Articular chondrocyte of knee joint (primary cell): ENCODE results near the gene BCORL1. TPM values are rescaled to one million over a fixed set of nuclear protein-coding genes. Genes with fewer than 3 reads are reported as not detected.

Experiments
- total RNA-seq: library from RNA; depleted of rRNA; stranded (reverse); fragments of >200 nt; gene quantifications from 2 replicates; pipeline ENCODE4 v1.2.3, GENCODE V29; 2012

Gene BCORL1, protein sequence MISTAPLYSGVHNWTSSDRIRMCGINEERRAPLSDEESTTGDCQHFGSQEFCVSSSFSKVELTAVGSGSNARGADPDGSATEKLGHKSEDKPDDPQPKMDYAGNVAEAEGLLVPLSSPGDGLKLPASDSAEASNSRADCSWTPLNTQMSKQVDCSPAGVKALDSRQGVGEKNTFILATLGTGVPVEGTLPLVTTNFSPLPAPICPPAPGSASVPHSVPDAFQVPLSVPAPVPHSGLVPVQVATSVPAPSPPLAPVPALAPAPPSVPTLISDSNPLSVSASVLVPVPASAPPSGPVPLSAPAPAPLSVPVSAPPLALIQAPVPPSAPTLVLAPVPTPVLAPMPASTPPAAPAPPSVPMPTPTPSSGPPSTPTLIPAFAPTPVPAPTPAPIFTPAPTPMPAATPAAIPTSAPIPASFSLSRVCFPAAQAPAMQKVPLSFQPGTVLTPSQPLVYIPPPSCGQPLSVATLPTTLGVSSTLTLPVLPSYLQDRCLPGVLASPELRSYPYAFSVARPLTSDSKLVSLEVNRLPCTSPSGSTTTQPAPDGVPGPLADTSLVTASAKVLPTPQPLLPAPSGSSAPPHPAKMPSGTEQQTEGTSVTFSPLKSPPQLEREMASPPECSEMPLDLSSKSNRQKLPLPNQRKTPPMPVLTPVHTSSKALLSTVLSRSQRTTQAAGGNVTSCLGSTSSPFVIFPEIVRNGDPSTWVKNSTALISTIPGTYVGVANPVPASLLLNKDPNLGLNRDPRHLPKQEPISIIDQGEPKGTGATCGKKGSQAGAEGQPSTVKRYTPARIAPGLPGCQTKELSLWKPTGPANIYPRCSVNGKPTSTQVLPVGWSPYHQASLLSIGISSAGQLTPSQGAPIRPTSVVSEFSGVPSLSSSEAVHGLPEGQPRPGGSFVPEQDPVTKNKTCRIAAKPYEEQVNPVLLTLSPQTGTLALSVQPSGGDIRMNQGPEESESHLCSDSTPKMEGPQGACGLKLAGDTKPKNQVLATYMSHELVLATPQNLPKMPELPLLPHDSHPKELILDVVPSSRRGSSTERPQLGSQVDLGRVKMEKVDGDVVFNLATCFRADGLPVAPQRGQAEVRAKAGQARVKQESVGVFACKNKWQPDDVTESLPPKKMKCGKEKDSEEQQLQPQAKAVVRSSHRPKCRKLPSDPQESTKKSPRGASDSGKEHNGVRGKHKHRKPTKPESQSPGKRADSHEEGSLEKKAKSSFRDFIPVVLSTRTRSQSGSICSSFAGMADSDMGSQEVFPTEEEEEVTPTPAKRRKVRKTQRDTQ (N-terminal part only)
- 2.0 and 2.2 TPM in 2 replicates for total RNA-seq

DNA sequence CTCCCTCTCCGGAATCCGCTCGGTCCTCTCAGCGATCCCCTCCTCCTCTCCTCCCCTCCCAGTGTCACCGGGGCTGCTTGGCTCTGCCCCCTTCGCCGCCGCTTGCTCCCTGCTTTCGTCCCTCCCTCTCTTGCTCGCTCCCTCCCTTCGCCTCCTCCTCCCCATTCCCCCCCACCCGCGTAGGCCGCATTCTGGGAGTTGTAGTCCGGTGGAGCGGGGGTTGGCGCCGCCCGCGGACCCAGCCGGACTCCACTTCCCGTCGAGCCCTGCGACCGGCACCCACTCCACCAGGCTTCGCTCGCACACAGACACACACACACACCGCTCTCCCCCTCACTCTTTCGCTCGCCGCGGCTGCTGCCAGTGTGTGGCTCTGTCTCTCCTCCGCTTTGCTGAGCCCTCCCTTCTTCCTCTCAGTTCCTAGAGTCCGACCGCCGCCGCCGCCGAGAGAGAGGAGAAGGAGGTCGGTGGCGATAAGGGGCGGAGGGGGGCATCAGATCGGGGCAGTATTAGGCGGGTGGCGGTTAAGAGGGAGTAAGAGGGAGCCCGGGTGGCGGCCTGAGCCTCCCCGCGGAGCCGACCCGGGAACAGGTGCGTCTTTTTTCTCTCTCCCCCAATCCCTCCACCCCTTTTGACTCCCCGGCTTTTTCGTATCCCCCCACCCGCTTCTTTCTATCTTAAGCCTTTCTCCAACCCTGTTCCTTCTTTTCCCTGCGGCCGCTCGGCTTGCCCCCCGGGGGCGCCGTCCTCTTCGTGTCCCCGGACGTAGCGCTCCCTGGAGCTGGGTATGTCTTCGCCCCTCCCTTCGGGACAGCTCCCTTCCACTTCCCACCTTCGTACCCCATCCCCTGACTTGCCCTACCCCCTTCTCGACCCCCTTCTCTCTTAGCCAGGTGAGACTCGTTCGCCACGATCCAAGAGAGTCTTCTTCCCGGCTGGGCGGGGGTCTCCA lies at the start of gene BCORL1:
BCORL1 (plus strand) TSS at position 336 of the 952 bp plus-strand sequence. CDS start 22,597 bp downstream, outside the sequence.

Other genes starting within 250 kb of the BCORL1 start
- 0.11 and 0.26 TPM in 2 replicates for gene XPNPEP2, start 243.7 kb upstream of the BCORL1 start, total RNA-seq
- gene SASH3, start 202.7 kb upstream of the BCORL1 start, total RNA-seq, result not detected in 2 replicates
- 30.8 and 33.5 TPM in 2 replicates for gene ZDHHC9, start 138.7 kb upstream of the BCORL1 start, total RNA-seq
- 23.2 and 24.7 TPM in 2 replicates for gene UTP14A, start 76.5 kb upstream of the BCORL1 start, total RNA-seq
- gene ELF4, start 127.9 kb downstream of the BCORL1 start, total RNA-seq, result 13.6 and 16.7 TPM in 2 replicates
- gene AIFM1, start 183.2 kb downstream of the BCORL1 start, total RNA-seq, result 16.1 and 21.6 TPM in 2 replicates
- gene RAB33A, start 189.3 kb downstream of the BCORL1 start, total RNA-seq, result 1.5 and 3.7 TPM in 2 replicates